Trophoblast cell (in vitro differentiated cells and primary cell): ENCODE results near the gene GRAMD4.

Experiments used
- DNase-seq, 2 donors: peaks; one replicate each; pipeline ENCODE4 v3.0.0-alpha.2; 2016
- H2AFZ ChIP-seq: 2 replicates; pipeline ENCODE4 v1.6.1; 2013; ENCODE audit warnings: low read length, moderate library complexity, mild to moderate bottlenecking; ENCODE audit not compliant: insufficient read depth, poor library complexity
- H2AK5ac ChIP-seq: 2 replicates; pipeline ENCODE4 v1.6.1; 2013; ENCODE audit warnings: mild to moderate bottlenecking, low read length
- H2BK120ac ChIP-seq: 2 replicates; pipeline ENCODE4 v1.6.1; 2013; ENCODE audit warnings: low read length, mild to moderate bottlenecking, moderate library complexity; ENCODE audit not compliant: insufficient read depth, poor library complexity
- H2BK12ac ChIP-seq: 2 replicates; pipeline ENCODE4 v1.6.1; 2013; ENCODE audit warnings: mild to moderate bottlenecking, low read length, moderate library complexity
- H2BK5ac ChIP-seq: 2 replicates; pipeline ENCODE4 v1.6.1; 2013; ENCODE audit warnings: low read length, low read depth, moderate library complexity, mild to moderate bottlenecking; ENCODE audit not compliant: poor library complexity
- H3K14ac ChIP-seq: 2 replicates; pipeline ENCODE4 v1.6.1; 2013; ENCODE audit warnings: mild to moderate bottlenecking, low read length
- H3K18ac ChIP-seq: 2 replicates; pipeline ENCODE4 v1.6.1; 2013; ENCODE audit warnings: mild to moderate bottlenecking, low read length
- H3K23ac ChIP-seq: 2 replicates; pipeline ENCODE4 v1.6.1; 2013; ENCODE audit warnings: low read length
- H3K27ac ChIP-seq: 2 replicates; pipeline ENCODE4 v1.5.1; 2013; ENCODE audit warnings: low read depth, mild to moderate bottlenecking, inconsistent platforms, low read length, moderate library complexity
- H3K27me3 ChIP-seq: 2 replicates; pipeline ENCODE4 v1.6.1; 2013; ENCODE audit warnings: inconsistent platforms, mild to moderate bottlenecking, low read length, moderate library complexity; ENCODE audit not compliant: insufficient read depth
- H3K36me3 ChIP-seq, 2 experiments: 1 replicate in 1 of 2; 2 replicates in 1 of 2; pipeline ENCODE4 v1.6.1; 2013; ENCODE audit warnings: low read length in 2 of 2, mild to moderate bottlenecking in 2 of 2, moderate library complexity in 1 of 2; ENCODE audit not compliant: insufficient read depth in 2 of 2, control insufficient read depth in 1 of 2
- H3K4ac ChIP-seq: 2 replicates; pipeline ENCODE4 v1.6.1; 2013; ENCODE audit warnings: low read depth, mild to moderate bottlenecking, low read length, moderate library complexity
- H3K4me1 ChIP-seq, 2 experiments: 1 replicate in 1 of 2; 2 replicates in 1 of 2; pipeline ENCODE4 v1.6.1; 2013; ENCODE audit warnings: low read length in 2 of 2, mild to moderate bottlenecking in 2 of 2, moderate library complexity in 1 of 2; ENCODE audit not compliant: insufficient read depth in 2 of 2, control insufficient read depth in 1 of 2
- H3K4me2 ChIP-seq: 2 replicates; pipeline ENCODE4 v1.6.1; 2013; ENCODE audit warnings: inconsistent platforms, mild to moderate bottlenecking, low read length, moderate library complexity
- H3K4me3 ChIP-seq: 2 replicates; pipeline ENCODE4 v1.5.1; 2013; ENCODE audit warnings: mild to moderate bottlenecking, low read depth, low read length, inconsistent platforms
- H3K79me1 ChIP-seq: one replicate; pipeline ENCODE4 v1.6.1; 2013; ENCODE audit warnings: low read length
- H3K79me2 ChIP-seq: 2 replicates; pipeline ENCODE4 v1.6.1; 2013; ENCODE audit warnings: low read length, mild to moderate bottlenecking; ENCODE audit not compliant: control insufficient read depth, insufficient read depth, poor library complexity
- H3K9ac ChIP-seq: 2 replicates; pipeline ENCODE4 v1.6.1; 2013; ENCODE audit warnings: mild to moderate bottlenecking, low read length
- H3K9me3 ChIP-seq: 2 replicates; pipeline ENCODE4 v1.6.1; 2013; ENCODE audit warnings: low read depth, mild to moderate bottlenecking, control low read depth, inconsistent platforms, low read length; ENCODE audit not compliant: insufficient read depth
- H4K12ac ChIP-seq: 2 replicates; pipeline ENCODE4 v1.6.1; 2013; ENCODE audit warnings: low read depth, mild to moderate bottlenecking, low read length, moderate library complexity
- H4K8ac ChIP-seq: 2 replicates; pipeline ENCODE4 v1.6.1; 2013; ENCODE audit warnings: low read depth, mild to moderate bottlenecking, low read length, moderate library complexity
- H4K91ac ChIP-seq: one replicate; pipeline ENCODE4 v1.6.1; 2013; ENCODE audit warnings: low read depth, mild to moderate bottlenecking, low read length, moderate library complexity
- WGBS: extraction: QIAGEN DNeasy Blood & Tissue Kit; methylation state at CpG from one replicate; pipeline ENCODE4 v1.1.7; 2013; ENCODE audit warnings: missing lambda C conversion rate; ENCODE audit not compliant: insufficient read length, insufficient coverage; ENCODE audit errors: extremely low coverage; 5-methylcytosine and 5-hydroxymethylcytosine counted together

The GRAMD4 gene

DNA sequence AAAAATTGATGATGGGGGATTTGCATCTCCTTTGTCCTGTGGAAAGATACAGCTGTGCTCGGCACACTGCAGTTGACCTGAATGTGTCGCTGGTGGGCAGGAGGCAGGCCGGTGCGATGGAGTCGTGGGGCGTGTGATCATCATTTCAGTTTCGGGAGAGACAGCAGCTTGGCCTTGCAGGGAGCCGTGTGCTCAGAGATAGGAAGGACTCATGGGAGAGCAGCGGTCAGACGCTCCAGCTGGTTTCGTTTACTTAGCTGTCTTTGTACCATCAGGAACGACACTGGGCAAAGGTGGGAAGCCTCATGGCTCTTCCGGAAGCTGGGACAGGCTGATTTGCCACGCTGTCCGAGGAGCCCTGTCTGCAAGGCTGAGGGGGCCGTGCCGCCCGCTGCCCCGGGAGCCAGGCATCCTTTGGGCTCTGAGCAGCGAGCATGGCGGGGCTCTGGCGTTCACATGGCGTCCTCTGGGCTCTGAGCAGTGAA, 32.7 kb downstream of the GRAMD4 start:
- Histone ChIP-seq H2AK5ac (no peak overlapping the region), H2BK120ac (no peak overlapping the region), H2BK12ac (no peak overlapping the region), H3K27ac (no peak overlapping the region), H4K8ac (no peak overlapping the region), H3K9ac (no peak overlapping the region), H4K12ac (no peak overlapping the region), H3K27me3 (no peaks in the 10 kb centered on the region), H3K23ac (no peak overlapping the region), H2BK5ac (no peak overlapping the region), H3K14ac (no peak overlapping the region), H3K4ac (no peak overlapping the region), H4K91ac (no peak overlapping the region), H2AFZ (no peak overlapping the region), H3K4me3 (no peak overlapping the region), H3K18ac (no peak overlapping the region), H3K79me1 (no peaks in the 10 kb centered on the region), H3K9me3 (peaks cover 2% of the 10 kb centered on the region), H3K4me2 (no peak overlapping the region), H3K36me3 (no peaks in the 10 kb centered on the region), H3K4me1 (peaks cover 3 to 8% of the 10 kb centered on the region in 2 experiments), H3K79me2 (no peaks in the 10 kb centered on the region)
- no peak for DNase-seq
- WGBS = no CpG with 5 or more reads among the region's 23 CpGs

- no CpG with 5 or more reads among the region's 8 CpGs for WGBS
- no peaks in the 10 kb centered on the region for H3K79me1 ChIP-seq
- H3K23ac ChIP-seq = no peak overlapping the region
Observed at GRCh38 chr22:46653596-46653995, 33.4 kb downstream of the GRAMD4 start.

GRCh38 chr22:46654426-46654825, 34.2 kb downstream of the GRAMD4 start:
- Histone ChIP-seq H2AFZ (no peak overlapping the region), H4K8ac (no peak overlapping the region), H3K27ac (no peak overlapping the region), H3K4me1 (peaks cover 3 to 8% of the 10 kb centered on the region in 2 experiments), H4K91ac (no peak overlapping the region), H2BK12ac (no peak overlapping the region), H3K18ac (no peak overlapping the region), H3K9me3 (peaks cover 5% of the 10 kb centered on the region), H3K4ac (no peak overlapping the region), H2AK5ac (no peak overlapping the region), H3K4me2 (no peak overlapping the region), H3K9ac (no peak overlapping the region), H3K79me2 (no peaks in the 10 kb centered on the region), H3K4me3 (no peak overlapping the region), H3K36me3 (peaks cover 0 to 2% of the 10 kb centered on the region in 2 experiments), H3K79me1 (no peaks in the 10 kb centered on the region), H2BK120ac (no peak overlapping the region), H2BK5ac (no peak overlapping the region), H3K14ac (no peak overlapping the region), H3K23ac (no peak overlapping the region), H4K12ac (no peak overlapping the region), H3K27me3 (no peaks in the 10 kb centered on the region)
- WGBS = no CpG with 5 or more reads among the region's 17 CpGs
- no peak for DNase-seq

More at GRCh38 chr22:46653596-46653995, 33.4 kb downstream of the GRAMD4 start:
- Histone ChIP-seq H4K12ac (no peak overlapping the region), H3K14ac (no peak overlapping the region), H2AK5ac (no peak overlapping the region), H3K4me2 (no peak overlapping the region), H4K8ac (no peak overlapping the region), H2AFZ (no peak overlapping the region), H3K27ac (no peak overlapping the region), H2BK5ac (no peak overlapping the region), H3K4me3 (no peak overlapping the region), H3K18ac (no peak overlapping the region), H3K9me3 (peaks cover 2% of the 10 kb centered on the region), H4K91ac (no peak overlapping the region), H3K4ac (no peak overlapping the region), H3K36me3 (no peaks in the 10 kb centered on the region), H3K27me3 (no peaks in the 10 kb centered on the region), H3K9ac (no peak overlapping the region), H2BK12ac (no peak overlapping the region), H2BK120ac (no peak overlapping the region), H3K4me1 (peaks cover 3 to 8% of the 10 kb centered on the region in 2 experiments), H3K79me2 (no peaks in the 10 kb centered on the region)
- no peak for DNase-seq

GRCh38 chr22:46654927-46655595, 34.9 kb downstream of the GRAMD4 start:
- no peak overlapping the region for H2AK5ac ChIP-seq
- no peak overlapping the region for H3K4me3 ChIP-seq

More at GRCh38 chr22:46654927-46655595, 34.9 kb downstream of the GRAMD4 start:
- Histone ChIP-seq H3K14ac (no peak overlapping the region), H2BK120ac (no peak overlapping the region), H3K27ac (no peak overlapping the region), H3K79me1 (no peaks in the 10 kb centered on the region), H3K4me1 (peaks cover 3 to 8% of the 10 kb centered on the region in 2 experiments), H4K91ac (no peak overlapping the region), H2BK12ac (no peak overlapping the region), H3K23ac (no peak overlapping the region), H3K9ac (no peak overlapping the region), H2BK5ac (no peak overlapping the region), H3K18ac (no peak overlapping the region), H4K12ac (no peak overlapping the region), H3K9me3 (peaks cover 5% of the 10 kb centered on the region), H3K79me2 (no peaks in the 10 kb centered on the region), H4K8ac (no peak overlapping the region), H3K36me3 (peaks cover 0 to 2% of the 10 kb centered on the region in 2 experiments), H3K27me3 (no peaks in the 10 kb centered on the region), H2AFZ (no peak overlapping the region), H3K4me2 (no peak overlapping the region), H3K4ac (no peak overlapping the region)
- no CpG with 5 or more reads among the region's 14 CpGs for WGBS
- no peak for DNase-seq
